AG09309 (cell line): Measurements from ENCODE around the gene GALNT18.

ENCODE experiments used
- DNase-seq: peaks from one replicate; pipeline ENCODE4 v3.0.0-alpha.2; 2010; ENCODE audit warnings: low read depth
- H3K4me3 ChIP-seq: 2 replicates; pipeline ENCODE4 v1.5.1; 2011; ENCODE audit warnings: mild to moderate bottlenecking, low read depth, low read length, moderate library complexity; ENCODE audit not compliant: control insufficient read depth
- TF ChIP-seq, protein P1 (sequence below): IDR thresholded peaks from 2 replicates; pipeline ENCODE4 v1.5.1; 2011; ENCODE audit warnings: mild to moderate bottlenecking, low read depth, low read length, inconsistent platforms; ENCODE audit not compliant: insufficient read depth, control insufficient read depth; ENCODE audit errors: missing control alignments

Gene GALNT18

DNA sequence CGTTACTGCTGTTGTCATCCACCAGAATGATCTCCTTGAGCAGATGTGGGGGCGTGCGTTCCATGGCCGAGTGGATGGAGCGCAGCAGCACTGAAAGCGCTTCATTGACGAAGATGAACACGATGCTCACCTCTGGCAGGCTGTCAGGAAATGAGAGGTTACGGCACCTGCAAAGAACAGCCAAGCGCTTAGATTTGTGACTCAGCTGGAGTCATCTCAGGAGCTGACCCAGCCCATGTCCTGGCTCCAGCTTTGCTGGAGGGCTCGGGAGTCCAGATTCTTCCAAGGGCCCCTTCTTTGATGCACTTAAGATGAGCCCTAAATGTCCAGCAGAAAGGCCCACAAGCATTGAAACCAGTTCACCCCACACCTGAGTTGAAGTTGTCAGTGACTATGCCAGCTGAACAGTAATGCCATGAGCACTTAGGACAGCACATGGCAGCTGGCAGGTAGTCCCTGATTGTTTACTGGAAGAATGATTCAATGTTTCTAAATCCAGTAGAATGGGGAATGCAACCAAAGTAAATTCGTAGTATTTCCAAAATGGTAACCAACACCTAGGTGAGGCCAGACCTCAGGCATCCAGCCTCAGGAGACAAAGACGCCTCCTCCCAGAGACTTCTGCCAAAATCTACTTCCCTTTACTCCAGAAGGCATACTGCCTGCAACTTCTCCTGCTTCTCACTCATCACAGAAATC is 189.0 kb downstream of the GALNT18 start:
- H3K4me3 ChIP-seq: no peak overlapping the region
- TF ChIP-seq, protein P1, sequence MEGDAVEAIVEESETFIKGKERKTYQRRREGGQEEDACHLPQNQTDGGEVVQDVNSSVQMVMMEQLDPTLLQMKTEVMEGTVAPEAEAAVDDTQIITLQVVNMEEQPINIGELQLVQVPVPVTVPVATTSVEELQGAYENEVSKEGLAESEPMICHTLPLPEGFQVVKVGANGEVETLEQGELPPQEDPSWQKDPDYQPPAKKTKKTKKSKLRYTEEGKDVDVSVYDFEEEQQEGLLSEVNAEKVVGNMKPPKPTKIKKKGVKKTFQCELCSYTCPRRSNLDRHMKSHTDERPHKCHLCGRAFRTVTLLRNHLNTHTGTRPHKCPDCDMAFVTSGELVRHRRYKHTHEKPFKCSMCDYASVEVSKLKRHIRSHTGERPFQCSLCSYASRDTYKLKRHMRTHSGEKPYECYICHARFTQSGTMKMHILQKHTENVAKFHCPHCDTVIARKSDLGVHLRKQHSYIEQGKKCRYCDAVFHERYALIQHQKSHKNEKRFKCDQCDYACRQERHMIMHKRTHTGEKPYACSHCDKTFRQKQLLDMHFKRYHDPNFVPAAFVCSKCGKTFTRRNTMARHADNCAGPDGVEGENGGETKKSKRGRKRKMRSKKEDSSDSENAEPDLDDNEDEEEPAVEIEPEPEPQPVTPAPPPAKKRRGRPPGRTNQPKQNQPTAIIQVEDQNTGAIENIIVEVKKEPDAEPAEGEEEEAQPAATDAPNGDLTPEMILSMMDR: no peak
- no peak for DNase-seq

DNA sequence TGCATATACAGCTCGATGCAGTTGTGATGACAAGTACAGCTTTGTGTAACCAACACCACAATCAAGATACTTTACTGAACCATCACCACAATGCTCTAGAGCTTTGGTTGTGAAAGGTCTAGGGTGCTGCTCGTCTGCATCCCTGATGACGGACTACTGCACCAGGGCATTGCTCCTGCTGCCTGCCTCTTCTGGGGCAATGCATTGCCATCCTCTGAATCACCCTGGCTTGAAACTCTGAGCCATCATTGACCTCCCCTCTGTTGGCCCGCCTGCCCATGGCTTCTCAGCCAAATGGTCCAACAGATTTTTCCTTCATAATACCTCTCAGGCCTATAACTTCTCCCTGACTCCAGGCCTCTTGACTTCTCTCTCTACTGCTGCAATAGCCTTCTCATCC is 191.4 kb downstream of the GALNT18 start:
- no peak for DNase-seq
- TF ChIP-seq, protein P1: no peak
- H3K4me3 ChIP-seq: no peak overlapping the region

DNA sequence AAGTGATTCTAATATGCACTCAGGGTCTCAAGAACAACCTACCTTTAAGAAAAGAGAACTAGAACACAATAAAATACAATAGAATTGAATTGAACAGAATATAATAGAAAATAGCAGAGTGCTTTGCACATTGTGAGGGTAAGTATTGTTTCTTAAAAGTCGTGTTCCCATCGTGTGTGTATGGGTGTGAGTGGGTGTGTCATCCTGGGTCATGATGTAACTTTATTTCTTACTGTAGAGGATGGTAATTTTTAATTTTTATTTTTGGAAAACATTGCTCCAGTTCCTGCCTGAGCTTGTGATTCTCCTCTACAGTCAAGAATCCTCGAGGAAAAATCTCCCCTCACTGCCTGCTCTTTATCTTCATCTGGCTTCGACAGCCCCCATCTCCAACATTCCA is 193.1 kb downstream of the GALNT18 start:
- H3K4me3 ChIP-seq: no peak overlapping the region
- TF ChIP-seq, protein P1: no peak
- DNase-seq: no peak

DNA sequence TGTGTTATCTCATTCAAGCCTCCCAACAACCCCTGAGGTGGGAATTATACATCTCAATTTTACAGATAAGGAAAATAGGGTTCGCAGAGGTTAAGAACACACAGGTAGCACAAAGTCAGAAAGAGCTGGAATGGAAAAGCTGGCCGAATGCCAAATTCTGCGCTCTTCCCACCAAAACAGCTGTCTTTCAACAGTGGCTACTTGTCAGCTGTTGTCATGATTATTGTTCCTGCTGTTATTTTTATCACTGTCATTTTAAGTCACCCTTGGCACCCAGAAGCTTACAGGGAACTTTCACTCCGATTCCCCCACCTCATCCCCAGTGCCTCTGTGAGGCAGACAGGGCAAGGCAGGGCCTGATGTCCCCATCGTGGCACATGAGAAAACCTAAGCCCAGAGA is 194.3 kb downstream of the GALNT18 start:
- no peak overlapping the region for H3K4me3 ChIP-seq
- no peak for DNase-seq
- TF ChIP-seq, protein P1: no peak

DNA sequence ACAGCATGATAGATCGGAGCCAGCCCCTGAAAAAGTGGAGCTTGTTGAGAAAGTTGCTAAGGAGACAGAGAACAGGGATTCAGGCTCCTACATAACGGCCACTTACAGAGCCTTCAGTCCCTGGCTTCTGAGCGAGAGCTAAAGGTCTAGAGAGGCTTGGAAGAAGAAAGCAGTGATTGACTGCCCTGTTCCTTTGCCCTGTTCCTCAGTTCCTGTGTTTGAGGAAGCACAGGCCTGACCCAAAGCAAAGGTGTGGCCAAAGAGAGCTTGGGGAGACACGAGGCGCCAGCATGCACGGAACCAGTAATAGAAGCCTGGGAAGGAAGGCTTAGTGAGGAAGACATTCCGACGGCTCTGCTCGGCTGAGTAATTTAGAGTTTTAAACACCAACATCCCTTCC is 194.7 kb downstream of the GALNT18 start:
- TF ChIP-seq, protein P1: no peak
- H3K4me3 ChIP-seq: no peak overlapping the region
- DNase-seq: no peak

DNA sequence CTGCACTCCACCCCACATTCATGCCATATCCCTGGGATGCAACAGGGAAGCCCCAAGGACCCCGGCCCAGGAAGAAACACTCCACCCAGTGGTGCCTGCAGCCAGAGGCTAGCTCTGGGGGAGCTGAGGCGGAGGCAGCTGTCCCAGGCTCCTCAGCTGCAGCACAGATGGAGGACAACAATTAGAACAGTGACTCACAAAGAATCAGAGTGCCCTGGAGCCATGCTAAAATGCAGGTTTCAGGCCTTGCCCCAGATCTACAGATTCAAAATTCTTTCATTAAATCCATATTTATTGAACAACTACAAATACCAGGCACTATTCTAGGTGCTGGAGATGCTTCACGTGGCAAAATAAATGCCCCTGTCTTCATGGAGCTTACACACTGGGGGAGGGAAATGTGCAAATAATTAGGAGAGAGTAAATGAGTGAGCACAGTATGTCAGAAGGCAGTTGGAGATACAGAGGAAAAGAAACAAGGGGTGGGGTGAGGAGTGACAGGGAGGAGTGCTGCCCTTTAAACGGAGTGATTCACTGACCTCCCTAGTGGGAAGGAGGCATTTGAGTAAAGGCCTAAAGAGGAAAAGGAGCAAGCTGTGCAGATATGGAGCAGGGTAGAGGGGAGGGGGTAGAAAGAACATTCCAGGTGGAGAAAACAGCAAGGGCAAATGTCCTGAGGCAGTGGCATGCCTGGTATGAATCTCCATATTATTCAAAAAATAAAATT is 195.4 kb downstream of the GALNT18 start:
- no peak for DNase-seq
- no peak overlapping the region for H3K4me3 ChIP-seq
- TF ChIP-seq, protein P1: no peak

DNA sequence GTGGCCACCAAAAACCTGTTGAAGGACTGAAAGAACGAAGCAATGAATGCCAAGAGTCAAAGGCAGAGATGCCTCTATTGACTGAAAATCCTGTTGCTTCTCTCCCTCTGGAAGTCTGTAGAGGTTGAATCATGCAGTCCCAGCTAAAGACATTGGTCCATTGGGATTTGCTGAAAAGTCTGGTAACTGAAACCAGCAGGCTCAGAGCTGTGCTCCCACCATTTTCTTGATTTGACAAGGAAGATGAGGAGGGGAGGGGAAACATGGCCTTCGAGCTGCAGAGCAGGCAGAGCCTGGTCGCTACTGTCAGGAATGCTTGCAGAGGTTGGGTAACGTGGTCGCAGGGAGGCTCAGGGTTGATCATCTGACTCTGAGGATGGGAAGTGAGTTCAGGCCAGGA is 196.0 kb downstream of the GALNT18 start:
- DNase-seq: no peak
- TF ChIP-seq, protein P1: no peak
- no peak overlapping the region for H3K4me3 ChIP-seq
